ENCODE measurements around the gene PGM2. TPM values are rescaled to one million over a fixed set of nuclear protein-coding genes. Genes with fewer than 3 reads are reported as not detected.
"Not testable (repeated sequence)": the region's sequence is repeated elsewhere in the genome, so short reads cannot be mapped to it uniquely, and the experiment has no call there.

The PGM2 gene
- polyA plus RNA-seq, 1 donor from 2014 or later, result 9.3 TPM

DNA sequence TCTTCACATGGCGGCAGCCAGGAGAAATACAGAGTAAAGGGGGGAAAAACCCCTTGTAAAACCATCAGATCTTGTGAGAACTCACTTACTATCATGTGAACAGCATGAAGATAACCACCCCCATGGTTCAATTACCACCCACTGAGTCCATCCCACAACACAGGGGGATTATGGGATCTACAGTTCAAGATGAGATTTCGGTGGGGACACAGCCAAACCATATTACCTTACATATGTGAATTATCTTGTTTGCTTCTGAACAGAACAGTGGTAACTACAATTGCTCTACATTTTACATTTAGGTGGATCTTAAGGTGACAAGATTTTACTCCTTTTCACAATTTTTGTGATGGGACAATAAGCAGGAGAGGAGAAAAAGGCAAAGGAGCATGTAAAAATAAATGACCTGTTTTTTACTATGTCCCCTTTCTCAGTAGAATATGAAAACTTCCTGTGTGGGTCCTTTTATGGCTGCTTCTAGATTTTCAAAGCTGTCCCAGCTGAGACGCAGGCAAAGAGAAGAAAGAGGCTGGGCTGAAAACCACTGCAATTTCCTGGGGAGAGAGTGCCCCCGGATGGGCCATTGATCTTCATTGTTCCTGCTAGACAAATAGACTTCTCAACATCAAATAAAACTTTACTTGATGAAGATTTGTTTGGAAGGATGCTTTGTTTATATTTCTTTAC lies 45.9 kb upstream of the PGM2 start:
- TF ChIP-seq MXI1 (conservative IDR thresholded peaks at IDR 0.05; ENCODE audit: poor library complexity, severe bottlenecking) (no peak), EZH2 (IDR thresholded peaks at IDR 0.05; ENCODE audit: borderline replicate concordance, insufficient read depth, low read length, poor library complexity, severe bottlenecking) (no peak), RAD21 (conservative IDR thresholded peaks at IDR 0.05) (no peak), TAF1 (IDR thresholded peaks at IDR 0.05; ENCODE audit: low read depth) (no peak), POLR2AphosphoS5 (IDR thresholded peaks at IDR 0.05) (no peak), REST (IDR thresholded peaks at IDR 0.05; ENCODE audit: borderline replicate concordance) (no peak), EP300 (conservative IDR thresholded peaks at IDR 0.05; ENCODE audit: poor library complexity, severe bottlenecking) (no peak), SMC3 (conservative IDR thresholded peaks at IDR 0.05; ENCODE audit: poor library complexity) (no peak), CTCF (IDR thresholded peaks at IDR 0.05; ENCODE audit: poor library complexity, severe bottlenecking) (no peak)
- Histone ChIP-seq H3K4me3 (ENCODE audit: low read length) (no peak overlapping the region), H3K9me2 (ENCODE audit: insufficient read depth, low read length) (no peaks in the 10 kb centered on the region), H3K4me2 (ENCODE audit: low read length) (no peak overlapping the region), H3K79me2 (replicated peaks; ENCODE audit: insufficient read depth, low read length) (no peaks in the 10 kb centered on the region), H3K36me3 (ENCODE audit: insufficient read depth, low read length) (no peaks in the 10 kb centered on the region), H3K9me3 (ENCODE audit: low read length) (no peaks in the 10 kb centered on the region), H2AFZ (ENCODE audit: low read depth, low read length) (no peak overlapping the region), H3K27ac (ENCODE audit: low read length) (no peak overlapping the region), H3K9ac (ENCODE audit: low read length) (no peak overlapping the region), H3F3A (ENCODE audit: insufficient read depth, low read length, poor library complexity, severe bottlenecking) (no peaks in the 10 kb centered on the region), H4K20me1 (ENCODE audit: insufficient read depth) (no peaks in the 10 kb centered on the region), H3K27me3 (ENCODE audit: insufficient read depth, low read depth, low read length) (no peaks in the 10 kb centered on the region)

GRCh38 chr4:37781131-37781455 lies 45.4 kb upstream of the PGM2 start:
- H3K4me2 ChIP-seq (ENCODE audit: low read length), result no peak overlapping the region
- H2AFZ ChIP-seq (ENCODE audit: low read depth, low read length), result no peak overlapping the region
- H3K9ac ChIP-seq (ENCODE audit: low read length), result no peak overlapping the region

GRCh38 chr4:37786267-37786666 lies 40.2 kb upstream of the PGM2 start:
- H3K4me3 ChIP-seq (ENCODE audit: low read length); H3K9ac ChIP-seq (ENCODE audit: low read length); H3K36me3 ChIP-seq (ENCODE audit: insufficient read depth, low read length); H3K9me3 ChIP-seq (ENCODE audit: low read length); H2AFZ ChIP-seq (ENCODE audit: low read depth, low read length); H3K27me3 ChIP-seq (ENCODE audit: insufficient read depth, low read depth, low read length); H3F3A ChIP-seq (ENCODE audit: insufficient read depth, low read length, poor library complexity, severe bottlenecking); H4K20me1 ChIP-seq (ENCODE audit: insufficient read depth); H3K9me2 ChIP-seq (ENCODE audit: insufficient read depth, low read length); H3K79me2 ChIP-seq (replicated peaks; ENCODE audit: insufficient read depth, low read length); H3K4me2 ChIP-seq (ENCODE audit: low read length); H3K27ac ChIP-seq (ENCODE audit: low read length): not testable (repeated sequence)

More at GRCh38 chr4:37781131-37781455, 45.4 kb upstream of the PGM2 start:
- Histone ChIP-seq H3F3A (ENCODE audit: insufficient read depth, low read length, poor library complexity, severe bottlenecking) (no peaks in the 10 kb centered on the region), H4K20me1 (ENCODE audit: insufficient read depth) (no peaks in the 10 kb centered on the region), H3K9me2 (ENCODE audit: insufficient read depth, low read length) (no peaks in the 10 kb centered on the region), H3K9me3 (ENCODE audit: low read length) (no peaks in the 10 kb centered on the region), H3K4me3 (ENCODE audit: low read length) (no peak overlapping the region), H3K27ac (ENCODE audit: low read length) (no peak overlapping the region), H3K79me2 (replicated peaks; ENCODE audit: insufficient read depth, low read length) (no peaks in the 10 kb centered on the region), H3K36me3 (ENCODE audit: insufficient read depth, low read length) (no peaks in the 10 kb centered on the region), H3K27me3 (ENCODE audit: insufficient read depth, low read depth, low read length) (no peaks in the 10 kb centered on the region)
- no peak for TF ChIP-seq TAF1 (IDR thresholded peaks at IDR 0.05; ENCODE audit: low read depth)
- TF ChIP-seq POLR2AphosphoS5 (IDR thresholded peaks at IDR 0.05), result no peak

DNA sequence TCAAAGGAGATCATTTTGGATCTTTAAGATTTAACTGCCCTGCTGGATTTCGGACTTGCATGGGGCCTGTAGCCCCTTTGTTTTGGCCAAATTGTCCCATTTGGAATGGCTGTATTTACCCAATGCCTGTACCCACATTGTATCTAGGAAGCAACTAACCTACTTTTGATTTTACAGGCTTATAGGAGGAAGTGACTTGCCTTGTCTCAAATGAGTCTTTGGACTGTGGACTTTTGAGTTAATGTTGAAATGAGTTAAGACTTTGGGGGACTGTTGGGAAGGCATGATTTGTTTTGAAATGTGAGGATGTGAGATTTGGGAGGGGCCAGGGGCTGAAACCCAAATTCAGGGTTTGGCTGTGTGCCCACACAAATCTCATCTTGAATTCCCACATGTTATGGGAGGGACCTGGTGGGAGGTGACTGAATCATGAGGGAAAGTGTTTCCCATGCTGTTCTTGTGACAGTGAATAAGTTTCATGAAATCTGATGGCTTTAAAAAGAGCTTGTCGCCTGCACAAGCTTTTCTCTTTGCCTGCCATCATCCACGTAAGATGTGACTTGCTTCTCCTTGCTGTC lies 38.5 kb upstream of the PGM2 start:
- not testable (repeated sequence) for H3K27me3 ChIP-seq (ENCODE audit: insufficient read depth, low read depth, low read length); H3K9ac ChIP-seq (ENCODE audit: low read length); H3K4me2 ChIP-seq (ENCODE audit: low read length); H3K36me3 ChIP-seq (ENCODE audit: insufficient read depth, low read length); H3K9me2 ChIP-seq (ENCODE audit: insufficient read depth, low read length); H3K4me3 ChIP-seq (ENCODE audit: low read length); H3F3A ChIP-seq (ENCODE audit: insufficient read depth, low read length, poor library complexity, severe bottlenecking); H4K20me1 ChIP-seq (ENCODE audit: insufficient read depth); H3K9me3 ChIP-seq (ENCODE audit: low read length); H3K79me2 ChIP-seq (replicated peaks; ENCODE audit: insufficient read depth, low read length); H3K27ac ChIP-seq (ENCODE audit: low read length); H2AFZ ChIP-seq (ENCODE audit: low read depth, low read length)
